HG03575 (cell line): ENCODE results near the gene DAPK1.

ENCODE experiments used
- ATAC-seq: cut with Tn5 transposase; IDR thresholded peaks from one replicate; pipeline ENCODE4 v1.9.1; 2021; ENCODE audit not compliant: unreplicated experiment, insufficient number of reproducible peaks, low FRiP score; ENCODE audit errors: extremely low read depth

Gene DAPK1

GRCh38 chr9:87619346-87619745 is 121.7 kb downstream of the DAPK1 start:
- ATAC-seq: no peak

DNA sequence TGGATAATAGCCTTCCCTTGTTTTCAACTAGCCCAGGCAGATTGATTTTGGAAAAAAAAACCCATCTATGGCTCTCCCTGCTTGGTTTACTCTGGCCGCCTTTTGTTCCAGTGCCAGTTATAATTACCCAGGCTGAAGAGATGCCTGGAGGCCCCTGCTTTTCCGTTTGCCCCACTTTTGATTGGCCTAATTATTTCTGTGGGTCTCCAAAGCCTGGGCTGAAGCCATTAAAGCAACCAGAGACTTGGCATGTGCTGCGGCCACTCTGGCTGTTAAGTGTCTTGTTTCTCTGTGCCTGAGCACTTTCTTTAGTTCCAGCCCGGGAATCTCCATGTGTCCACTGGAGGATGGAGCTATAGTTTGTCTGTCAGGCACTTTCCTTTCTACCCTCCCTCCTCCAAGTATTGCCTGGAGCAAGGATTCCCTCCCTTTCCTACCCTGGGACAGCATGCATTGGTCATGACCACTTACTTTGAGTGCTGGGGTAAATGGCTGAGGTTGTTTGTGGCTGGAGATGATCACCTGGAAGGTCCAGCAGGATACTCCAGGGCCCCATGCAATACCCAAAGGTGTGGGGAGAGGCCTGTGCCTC is 123.2 kb downstream of the DAPK1 start:
- ATAC-seq: no peak

GRCh38 chr9:87622098-87622497 is 124.4 kb downstream of the DAPK1 start:
- ATAC-seq: no peak

- ATAC-seq: no peak
Observed at GRCh38 chr9:87622923-87623322, 125.3 kb downstream of the DAPK1 start.

GRCh38 chr9:87628346-87628745 is 130.7 kb downstream of the DAPK1 start:
- no peak for ATAC-seq

GRCh38 chr9:87629104-87629503 is 131.4 kb downstream of the DAPK1 start:
- ATAC-seq: no peak

DNA sequence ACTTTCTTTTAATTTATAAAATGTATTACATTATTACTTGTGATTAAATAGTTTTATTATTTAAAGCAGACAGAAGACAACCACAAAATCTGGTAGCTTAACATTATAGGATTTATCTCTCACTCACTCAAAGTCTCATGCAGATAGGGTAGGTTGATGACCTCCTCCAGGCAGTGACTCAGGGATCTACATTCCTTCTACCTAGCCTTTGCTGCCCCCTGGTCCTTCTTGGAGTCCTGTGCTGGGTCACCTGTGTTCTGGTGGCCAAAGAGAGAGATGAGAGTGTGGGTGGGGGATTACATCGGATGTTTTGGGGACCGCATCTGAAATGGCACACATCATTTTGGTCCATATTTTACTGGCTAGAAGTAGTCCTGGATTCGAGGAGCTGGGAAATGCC is 132.6 kb downstream of the DAPK1 start:
- no peak for ATAC-seq

DNA sequence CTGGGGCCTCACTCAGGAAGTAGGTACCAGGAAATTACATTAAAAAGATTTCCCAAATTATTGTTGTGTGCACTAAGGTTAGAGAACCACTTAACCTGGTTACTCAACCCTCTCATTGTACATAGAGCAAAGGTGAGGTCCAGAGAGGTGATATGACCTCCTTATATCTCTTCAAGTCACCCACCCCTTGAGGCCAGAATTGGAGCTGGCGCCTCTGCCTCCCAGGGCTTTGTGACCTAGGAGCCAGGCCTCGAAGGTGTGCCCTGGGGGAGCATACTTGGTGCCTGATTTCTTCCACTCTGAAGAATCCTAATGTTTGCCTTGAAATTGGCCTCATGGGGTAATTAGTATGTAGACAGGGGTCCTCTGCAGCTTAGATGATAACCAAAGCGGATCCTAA is 133.2 kb downstream of the DAPK1 start:
- ATAC-seq: no peak

- ATAC-seq: no peak
Observed at GRCh38 chr9:87635656-87636501, 138.2 kb downstream of the DAPK1 start.

DNA sequence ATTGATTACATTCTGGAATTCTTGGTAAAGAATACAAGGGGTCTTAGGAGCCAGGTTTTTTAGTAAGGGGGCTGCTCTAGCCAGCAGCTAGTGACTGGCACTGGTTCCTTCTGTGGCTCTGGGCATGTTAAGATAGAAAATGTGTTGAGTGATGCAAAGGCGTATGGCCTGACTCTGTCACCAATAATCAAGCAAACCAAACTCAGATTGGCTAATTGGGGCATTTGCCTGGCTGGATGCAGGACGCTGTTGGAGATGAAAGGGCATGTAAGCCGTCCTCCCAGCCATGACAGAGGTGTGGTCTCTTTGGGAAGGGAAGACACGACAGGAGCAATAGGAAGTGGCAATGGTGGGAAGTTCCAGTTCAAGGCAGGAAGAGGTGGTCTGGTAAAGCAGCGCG is 140.6 kb downstream of the DAPK1 start:
- no peak for ATAC-seq

DNA sequence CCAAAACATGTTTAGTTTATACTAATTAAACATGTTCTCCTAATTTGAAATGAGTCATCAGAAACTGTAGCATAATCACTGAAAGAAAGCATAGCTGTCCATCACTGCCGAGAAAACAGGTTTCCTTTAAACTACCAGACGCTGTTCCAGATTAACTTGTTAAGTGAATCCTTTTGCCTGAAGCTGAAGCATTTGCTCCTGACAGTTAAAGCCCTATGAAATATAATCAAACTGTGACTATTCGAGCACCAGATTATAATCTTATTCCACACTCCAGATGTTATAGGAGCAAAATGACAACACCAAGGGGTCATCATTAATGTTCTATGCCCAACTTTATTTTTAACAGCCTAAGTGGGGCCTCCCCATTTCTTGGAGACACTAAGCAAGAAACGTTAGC is 142.3 kb downstream of the DAPK1 start:
- no peak for ATAC-seq

GRCh38 chr9:87640385-87640795 is 142.7 kb downstream of the DAPK1 start:
- ATAC-seq: no peak

GRCh38 chr9:87641067-87641466 is 143.4 kb downstream of the DAPK1 start:
- ATAC-seq: no peak

DNA sequence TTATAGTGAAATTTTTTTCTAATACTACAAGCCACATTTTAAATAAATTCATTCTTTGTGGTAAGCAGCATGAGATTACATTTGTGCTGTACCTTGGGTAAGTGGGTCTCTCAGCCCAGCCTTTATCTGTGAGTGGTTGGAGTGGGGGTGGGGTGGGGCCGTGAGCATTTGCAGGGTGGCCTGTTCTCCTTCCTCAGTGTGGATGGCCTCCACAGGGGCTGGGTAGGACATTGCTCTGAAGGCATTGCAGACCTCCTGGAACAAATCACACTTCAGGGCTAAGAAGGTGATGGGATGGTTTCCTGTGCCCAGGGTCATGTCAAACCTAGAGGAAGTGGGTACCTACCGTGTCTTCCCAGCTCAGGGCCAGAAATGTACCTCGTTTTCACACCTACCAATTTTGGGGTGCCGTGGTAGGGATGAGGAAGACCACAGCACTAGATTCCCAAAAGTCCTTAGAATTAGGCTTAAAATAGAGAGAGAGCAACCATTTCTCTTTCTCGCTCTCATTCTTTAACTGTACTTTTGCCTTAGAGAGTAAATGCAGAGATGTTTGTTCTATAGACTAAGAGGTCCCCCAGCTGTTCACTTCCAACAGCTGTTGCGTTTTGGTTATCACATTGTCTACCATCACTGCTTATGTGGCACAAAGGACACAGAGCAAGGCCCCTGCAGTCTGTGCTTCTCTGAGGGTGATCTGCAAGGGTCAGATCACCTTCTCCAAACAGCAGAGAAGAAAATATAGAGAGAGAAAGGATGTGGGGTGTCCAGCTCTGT is 144.9 kb downstream of the DAPK1 start:
- ATAC-seq: no peak

- no peak for ATAC-seq
Observed at GRCh38 chr9:87643107-87643650, 145.5 kb downstream of the DAPK1 start.

DNA sequence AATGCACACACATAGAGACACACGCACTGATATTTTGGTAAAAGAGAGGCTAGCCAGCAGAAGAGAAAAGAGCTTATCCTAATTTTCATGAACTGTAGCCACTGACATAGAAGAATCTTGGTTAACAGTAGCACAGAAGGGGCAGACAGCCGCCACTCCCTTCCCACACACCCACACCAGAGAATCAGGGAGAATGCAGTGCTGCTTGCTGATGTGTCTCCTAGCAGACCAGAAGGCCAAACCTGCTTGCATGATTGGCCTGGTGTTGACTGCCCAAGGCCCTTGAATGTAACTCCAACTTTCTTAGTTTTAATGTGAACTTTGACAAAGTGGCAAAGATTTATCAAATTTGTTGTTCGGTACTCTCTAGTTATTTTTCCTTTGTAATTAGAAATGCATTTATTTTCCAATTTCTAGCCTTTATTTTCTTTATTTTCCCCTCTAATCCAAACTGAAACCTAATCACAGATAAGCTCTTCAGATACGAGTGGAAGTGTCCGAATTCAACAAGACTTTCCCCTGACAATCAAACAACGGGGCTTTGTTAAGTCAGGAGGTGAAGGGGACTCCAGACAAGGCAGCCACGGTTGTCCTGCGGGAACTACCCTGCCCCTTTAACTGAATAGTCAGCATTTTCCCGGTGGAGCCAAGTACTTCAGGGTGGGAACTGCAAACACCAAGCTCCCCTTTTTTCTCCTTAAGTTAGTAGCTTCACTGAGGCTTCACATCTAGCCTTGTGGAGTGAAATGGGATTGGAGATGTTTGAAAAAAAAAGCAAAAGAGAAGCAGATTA is 146.3 kb downstream of the DAPK1 start:
- no peak for ATAC-seq

DNA sequence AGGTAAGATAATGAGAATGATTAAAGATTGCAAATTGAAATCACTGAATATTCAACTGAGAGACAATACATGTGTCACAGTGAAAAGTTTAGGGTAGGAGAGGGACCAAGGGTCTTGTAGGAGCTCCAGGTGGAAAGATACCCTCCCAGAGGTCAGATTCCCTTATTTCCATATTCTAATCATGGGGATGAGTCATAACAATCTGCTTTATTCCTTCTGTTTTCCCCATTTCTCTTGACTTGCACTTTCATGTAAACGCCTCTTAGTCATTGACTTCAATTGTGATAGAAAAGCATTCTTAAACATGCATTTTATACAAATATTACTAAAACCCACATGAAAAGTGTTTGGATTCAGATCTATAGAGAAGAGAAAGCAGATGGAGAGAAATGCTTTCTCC is 147.0 kb downstream of the DAPK1 start:
- ATAC-seq: no peak

DNA sequence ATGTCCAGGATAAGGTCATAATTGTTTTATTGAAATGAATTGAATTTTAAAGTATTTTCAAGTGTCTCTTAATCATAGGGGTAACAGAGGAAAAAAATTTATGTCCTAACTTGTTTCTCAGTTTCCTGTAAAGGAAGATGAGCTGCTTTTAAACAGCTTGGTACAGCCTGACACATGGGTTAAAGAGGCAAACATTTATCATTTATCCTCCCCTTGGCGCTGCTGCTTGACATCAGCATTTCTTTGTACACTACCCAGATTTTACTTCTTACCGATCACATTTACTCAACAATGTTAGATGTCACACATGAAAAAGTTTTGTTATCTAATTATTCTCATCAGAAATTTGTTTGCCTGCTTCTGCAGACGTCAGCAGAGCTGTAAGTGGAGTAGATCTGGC is 148.9 kb downstream of the DAPK1 start:
- no peak for ATAC-seq

- no peak for ATAC-seq
Observed at GRCh38 chr9:87647114-87647513, 149.4 kb downstream of the DAPK1 start.
